GM12878 (cell line): ENCODE measurements around the gene ATP6V0D1. TPM values are rescaled to one million over a fixed set of nuclear protein-coding genes. Genes with fewer than 3 reads are reported as not detected.

Source experiments
- ASH2L ChIP-seq: fragments of 300-600, 200-600 bp; sonication (generic); IDR thresholded peaks from 2 replicates; pipeline ENCODE4 v1.6.1; 2017; ENCODE audit warnings: low read depth, mild to moderate bottlenecking, borderline replicate concordance
- ATF7 ChIP-seq: fragments of 450-650 bp; IDR thresholded peaks from 2 replicates; pipeline ENCODE4 v1.6.1; 2016; ENCODE audit warnings: low read depth, mild to moderate bottlenecking
- BRCA1 ChIP-seq: IDR thresholded peaks from 2 replicates; pipeline ENCODE4 v1.6.1; 2011; ENCODE audit warnings: low read depth, low read length, improper control_type of control experiment
- CBFB ChIP-seq: IDR thresholded peaks from 2 replicates; pipeline ENCODE4 v1.6.1; 2016; ENCODE audit warnings: antibody characterized with exemption, low read depth
- CHD1 ChIP-seq: IDR thresholded peaks from 2 replicates; pipeline ENCODE4 v1.6.1; 2012; ENCODE audit warnings: low read depth, low read length, improper control_type of control experiment
- EGR1 ChIP-seq, 2 experiments: IDR thresholded peaks; 1 replicate in 1 of 2; 2 replicates in 1 of 2; pipeline ENCODE4 v1.6.1; 2011 to 2012; ENCODE audit warnings: low read depth in 2 of 2, low read length in 2 of 2, borderline replicate concordance in 1 of 2, mild to moderate bottlenecking in 1 of 2, moderate library complexity in 1 of 2
- ESRRA ChIP-seq: IDR thresholded peaks from 2 replicates; pipeline ENCODE4 v1.6.1; 2012; ENCODE audit warnings: mild to moderate bottlenecking, low read length, improper control_type of control experiment
- FOS ChIP-seq: IDR thresholded peaks from 3 replicates; pipeline ENCODE4 v1.6.1; 2011; ENCODE audit warnings: borderline replicate concordance; ENCODE audit not compliant: insufficient read length; ENCODE audit errors: extremely low read depth
- HCFC1 ChIP-seq: fragments of 150-350 bp; IDR thresholded peaks from 2 replicates; pipeline ENCODE4 v1.6.1; 2014; ENCODE audit warnings: low read length
- IRF4 ChIP-seq: IDR thresholded peaks from 2 replicates; pipeline ENCODE4 v1.6.1; 2011; ENCODE audit warnings: low read depth, low read length
- MXI1 ChIP-seq: fragments of 150-350 bp; IDR thresholded peaks from 2 replicates; pipeline ENCODE4 v1.6.1; 2011; ENCODE audit warnings: low read depth, mild to moderate bottlenecking, inconsistent platforms, low read length, improper control_type of control experiment
- NFYB ChIP-seq: IDR thresholded peaks from 2 replicates; pipeline ENCODE4 v1.6.1; 2011; ENCODE audit warnings: low read depth, mild to moderate bottlenecking, low read length, improper control_type of control experiment, moderate library complexity; ENCODE audit not compliant: insufficient read depth
- NR2C2 ChIP-seq: IDR thresholded peaks from 2 replicates; pipeline ENCODE4 v1.6.1; 2011; ENCODE audit warnings: borderline replicate concordance, low read depth; ENCODE audit not compliant: control insufficient read depth, insufficient read length
- POU2F2 ChIP-seq: IDR thresholded peaks from 3 replicates; pipeline ENCODE4 v1.6.1; 2011; ENCODE audit warnings: low read depth, mild to moderate bottlenecking, low read length, borderline replicate concordance
- RELA ChIP-seq: fragments of 450-650 bp; IDR thresholded peaks from 2 replicates; pipeline ENCODE4 v1.8.0; 2014; ENCODE audit warnings: borderline replicate concordance; ENCODE audit not compliant: partially characterized antibody
- SMAD5 ChIP-seq: IDR thresholded peaks from 2 replicates; pipeline ENCODE4 v1.6.1; 2016; ENCODE audit warnings: antibody characterized with exemption, low read depth
- SPI1 ChIP-seq: IDR thresholded peaks from 2 replicates; pipeline ENCODE4 v1.6.1; 2011; ENCODE audit warnings: low read depth, mild to moderate bottlenecking, low read length, moderate library complexity, borderline replicate concordance; ENCODE audit not compliant: insufficient read depth
- STAT1 ChIP-seq: fragments of 450-650 bp; conservative IDR thresholded peaks from 2 replicates; pipeline ENCODE4 v1.6.1; 2014; ENCODE audit warnings: antibody characterized with exemption, mild to moderate bottlenecking
- STAT3 ChIP-seq: IDR thresholded peaks from 2 replicates; pipeline ENCODE4 v1.6.1; 2011; ENCODE audit warnings: low read depth, low read length, improper control_type of control experiment
- SUPT20H ChIP-seq: IDR thresholded peaks from 2 replicates; pipeline ENCODE4 v1.6.1; 2011; ENCODE audit warnings: low read depth, mild to moderate bottlenecking, low read length, moderate library complexity, borderline replicate concordance; ENCODE audit not compliant: control insufficient read depth
- TCF12 ChIP-seq: IDR thresholded peaks from 2 replicates; pipeline ENCODE4 v1.6.1; 2011; ENCODE audit warnings: low read depth, mild to moderate bottlenecking, low read length
- TCF7 ChIP-seq: IDR thresholded peaks from 2 replicates; pipeline ENCODE4 v1.6.1; 2014; ENCODE audit warnings: antibody characterized with exemption, borderline replicate concordance
- YBX1 ChIP-seq: fragments of 450-650 bp; IDR thresholded peaks from 2 replicates; pipeline ENCODE4 v1.6.1; 2016; ENCODE audit warnings: antibody characterized with exemption
- ZNF217 ChIP-seq: fragments of 450-650 bp; IDR thresholded peaks from 2 replicates; pipeline ENCODE4 v1.6.1; 2017; ENCODE audit warnings: antibody characterized with exemption, mild to moderate bottlenecking
- ZNF274 ChIP-seq: IDR thresholded peaks from one replicate; pipeline ENCODE4 v1.8.0; 2011; ENCODE audit not compliant: insufficient read length, insufficient read depth
- ZNF622 ChIP-seq: fragments of 450-650 bp; IDR thresholded peaks from 2 replicates; pipeline ENCODE4 v1.6.1; 2017; ENCODE audit warnings: mild to moderate bottlenecking, inconsistent platforms
- ZSCAN29 ChIP-seq: fragments of 450-650 bp; IDR thresholded peaks from 2 replicates; pipeline ENCODE4 v1.6.1; 2017; ENCODE audit warnings: mild to moderate bottlenecking, moderate library complexity
- polyA plus RNA-seq, 11 experiments: library from polyadenylated mRNA; depleted of rRNA in 4 of 11; unstranded in 6 of 11; stranded (reverse) in 5 of 11; fragments of >200 nt; fragmentation: Nextera tagmentation in 4 of 11; fragmentation: Illumina TruSeq in 1 of 11; extraction: Ambion mirVana in 4 of 11; extraction: Trizol in 1 of 11; gene quantifications; 1 replicate in 1 of 11; 2 replicates in 10 of 11; pipeline versions ENCODE4 v1.2.1 to v1.2.3, GENCODE V29; 2011 to 2016; ENCODE audit warnings: inconsistent platforms in 2 of 11, missing spikeins in 2 of 11, low read depth in 1 of 11
- total RNA-seq, 4 experiments: library from RNA; depleted of rRNA in 3 of 4; stranded (reverse); fragments of >200 nt in 3 of 4; fragmentation: Illumina TruSeq in 1 of 4; extraction: Trizol in 1 of 4; gene quantifications; 2 replicates each; pipeline versions ENCODE4 v1.2.1 to v1.2.3, GENCODE V29; 2013 to 2021
- TF ChIP-seq, protein P1 (sequence below): fragments of 450-650 bp; IDR thresholded peaks from 2 replicates; pipeline ENCODE4 v1.6.1; 2016; ENCODE audit warnings: mild to moderate bottlenecking
- TF ChIP-seq, protein P2 (sequence below): IDR thresholded peaks from 2 replicates; pipeline ENCODE4 v1.6.1; 2012; ENCODE audit warnings: low read depth, low read length, improper control_type of control experiment
- TF ChIP-seq, protein P3 (sequence below): fragments of 450-650 bp; IDR thresholded peaks from 2 replicates; pipeline ENCODE4 v1.6.1; 2017; ENCODE audit warnings: borderline replicate concordance

The ATP6V0D1 gene
- total and polyA plus RNA-seq, 10 of the 15 experiments (the other 5 are each of a cell fraction or from before 2014, with no cell fraction given) = 28.1 to 141 (median 70.3) TPM

DNA sequence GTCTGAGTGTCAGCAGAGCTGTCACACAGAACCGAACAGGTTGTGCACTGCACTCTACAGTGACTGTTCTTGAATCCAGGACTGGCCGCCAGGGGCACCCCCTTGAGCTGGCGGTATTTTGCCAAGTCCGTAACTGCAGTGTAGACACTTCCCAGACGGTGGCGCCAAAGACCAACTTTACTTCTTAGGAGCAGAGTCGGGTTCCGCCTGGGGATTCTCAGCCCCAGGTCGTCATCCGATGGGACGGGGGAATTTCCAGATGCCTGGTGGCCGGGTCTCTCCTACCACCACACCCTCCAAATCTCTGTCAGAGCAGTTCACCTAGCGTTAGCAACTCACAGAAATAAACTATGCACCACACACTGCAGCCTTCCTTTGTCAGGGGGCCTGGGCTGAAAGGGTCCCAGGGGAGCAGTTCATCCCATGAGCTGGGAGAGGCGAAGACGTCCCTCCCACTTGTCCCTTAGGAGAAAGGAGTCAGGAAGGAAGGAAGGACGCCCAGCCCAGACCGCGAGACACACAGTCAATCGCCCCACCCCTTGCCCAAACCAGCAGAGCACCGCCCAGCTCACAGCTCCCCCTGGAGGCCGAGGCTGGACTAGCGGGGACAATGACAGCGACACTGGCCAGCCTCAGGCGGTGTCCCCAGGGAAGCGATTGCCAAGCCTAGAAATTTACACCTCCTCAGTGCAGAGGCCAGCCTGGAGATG, 40.3 kb upstream of the ATP6V0D1 start (continued):
- no peak for TF ChIP-seq TCF7
- 0 out of 2 replicates have a peak, but pooled peaks have one; percentile 16 for TF ChIP-seq TCF12
- no peak for TF ChIP-seq YBX1
- no peak for TF ChIP-seq STAT3
- TF ChIP-seq SUPT20H = no peak
- peak; percentile 83; the same call in 1 of the 2 replicates for TF ChIP-seq CHD1
- TF ChIP-seq SPI1 = 0 out of 2 replicates have a peak, but pooled peaks have one; percentile 3
- peak; percentile 43; the same call in 1 of the 2 replicates for TF ChIP-seq MXI1
- TF ChIP-seq ASH2L = no peak
- TF ChIP-seq IRF4 = 0 out of 2 replicates have a peak, but pooled peaks have one; percentile 24
- no peak for TF ChIP-seq BRCA1
- TF ChIP-seq ZNF622 = no peak
- no peak for TF ChIP-seq ZNF274
- TF ChIP-seq ATF7 = peak; percentile 85
- no peak for TF ChIP-seq EGR1 (IDR thresholded peaks at IDR 0.05; ENCODE audit: borderline replicate concordance in 1 of 2, low read depth in 2 of 2, low read length in 2 of 2)
- TF ChIP-seq POU2F2 = peak; percentile 73; the same call in 2 of the 3 replicates
- TF ChIP-seq, protein P1, sequence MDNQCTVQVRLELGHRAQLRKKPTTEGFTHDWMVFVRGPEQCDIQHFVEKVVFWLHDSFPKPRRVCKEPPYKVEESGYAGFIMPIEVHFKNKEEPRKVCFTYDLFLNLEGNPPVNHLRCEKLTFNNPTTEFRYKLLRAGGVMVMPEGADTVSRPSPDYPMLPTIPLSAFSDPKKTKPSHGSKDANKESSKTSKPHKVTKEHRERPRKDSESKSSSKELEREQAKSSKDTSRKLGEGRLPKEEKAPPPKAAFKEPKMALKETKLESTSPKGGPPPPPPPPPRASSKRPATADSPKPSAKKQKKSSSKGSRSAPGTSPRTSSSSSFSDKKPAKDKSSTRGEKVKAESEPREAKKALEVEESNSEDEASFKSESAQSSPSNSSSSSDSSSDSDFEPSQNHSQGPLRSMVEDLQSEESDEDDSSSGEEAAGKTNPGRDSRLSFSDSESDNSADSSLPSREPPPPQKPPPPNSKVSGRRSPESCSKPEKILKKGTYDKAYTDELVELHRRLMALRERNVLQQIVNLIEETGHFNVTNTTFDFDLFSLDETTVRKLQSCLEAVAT = peak; percentile 68
- TF ChIP-seq RELA = peak; percentile 83
- no peak for TF ChIP-seq SMAD5
- no peak; the same call in 1 of the 2 replicates for TF ChIP-seq STAT1
- TF ChIP-seq FOS = no peak
- no peak for TF ChIP-seq ZSCAN29
- TF ChIP-seq, protein P2, sequence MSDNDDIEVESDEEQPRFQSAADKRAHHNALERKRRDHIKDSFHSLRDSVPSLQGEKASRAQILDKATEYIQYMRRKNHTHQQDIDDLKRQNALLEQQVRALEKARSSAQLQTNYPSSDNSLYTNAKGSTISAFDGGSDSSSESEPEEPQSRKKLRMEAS = no peak; the same call in 1 of the 2 replicates
- TF ChIP-seq ESRRA = 0 out of 2 replicates have a peak, but pooled peaks have one; percentile 67
- no peak for TF ChIP-seq NR2C2
- TF ChIP-seq, protein P3, sequence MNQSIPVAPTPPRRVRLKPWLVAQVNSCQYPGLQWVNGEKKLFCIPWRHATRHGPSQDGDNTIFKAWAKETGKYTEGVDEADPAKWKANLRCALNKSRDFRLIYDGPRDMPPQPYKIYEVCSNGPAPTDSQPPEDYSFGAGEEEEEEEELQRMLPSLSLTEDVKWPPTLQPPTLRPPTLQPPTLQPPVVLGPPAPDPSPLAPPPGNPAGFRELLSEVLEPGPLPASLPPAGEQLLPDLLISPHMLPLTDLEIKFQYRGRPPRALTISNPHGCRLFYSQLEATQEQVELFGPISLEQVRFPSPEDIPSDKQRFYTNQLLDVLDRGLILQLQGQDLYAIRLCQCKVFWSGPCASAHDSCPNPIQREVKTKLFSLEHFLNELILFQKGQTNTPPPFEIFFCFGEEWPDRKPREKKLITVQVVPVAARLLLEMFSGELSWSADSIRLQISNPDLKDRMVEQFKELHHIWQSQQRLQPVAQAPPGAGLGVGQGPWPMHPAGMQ = no peak
- no peak for TF ChIP-seq CBFB
- 0 out of 2 replicates have a peak, but pooled peaks have one; percentile 36 for TF ChIP-seq ZNF217
- TF ChIP-seq NFYB = no peak
- 0 out of 2 replicates have a peak, but pooled peaks have one; percentile 27 for TF ChIP-seq HCFC1
